OCI-LY3 (cell line): Measurements from ENCODE around the gene COL6A2.

Experiments used
- EZH2phosphoT487 ChIP-seq: fragments of 200-600 bp; shearing (Covaris generic); IDR thresholded peaks from 2 replicates; pipeline ENCODE4 v1.6.1; 2018; ENCODE audit warnings: antibody characterized with exemption, mixed run types, low read depth
- TF ChIP-seq, protein P1 (sequence below): fragments of 200-600, 300-600 bp; sonication (generic); IDR thresholded peaks from 2 replicates; pipeline ENCODE4 v1.5.1; 2014; ENCODE audit warnings: antibody characterized with exemption, low read length, low read depth

DNA sequence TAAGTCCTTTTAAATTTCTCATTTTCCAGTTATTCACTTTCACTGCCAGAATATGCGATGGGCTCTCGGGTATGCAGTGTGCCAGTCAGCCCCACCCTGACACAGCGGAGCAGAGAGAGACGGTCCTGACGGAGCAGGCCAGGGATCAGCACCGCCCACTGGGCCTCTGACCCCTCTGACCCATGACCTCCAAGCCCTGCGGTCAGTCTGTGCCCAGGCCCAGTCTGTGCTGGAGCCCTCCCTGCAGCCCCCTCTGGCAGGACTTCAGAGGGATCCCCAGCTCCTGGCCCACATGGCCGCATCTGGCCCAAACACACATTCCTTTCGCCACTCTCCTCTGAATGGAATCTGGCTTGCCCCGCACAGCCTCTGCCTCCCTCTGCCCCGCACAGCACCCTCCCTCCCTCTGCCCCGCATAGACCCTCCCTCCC, 43.4 kb upstream of the COL6A2 start:
- TF ChIP-seq, protein P1, sequence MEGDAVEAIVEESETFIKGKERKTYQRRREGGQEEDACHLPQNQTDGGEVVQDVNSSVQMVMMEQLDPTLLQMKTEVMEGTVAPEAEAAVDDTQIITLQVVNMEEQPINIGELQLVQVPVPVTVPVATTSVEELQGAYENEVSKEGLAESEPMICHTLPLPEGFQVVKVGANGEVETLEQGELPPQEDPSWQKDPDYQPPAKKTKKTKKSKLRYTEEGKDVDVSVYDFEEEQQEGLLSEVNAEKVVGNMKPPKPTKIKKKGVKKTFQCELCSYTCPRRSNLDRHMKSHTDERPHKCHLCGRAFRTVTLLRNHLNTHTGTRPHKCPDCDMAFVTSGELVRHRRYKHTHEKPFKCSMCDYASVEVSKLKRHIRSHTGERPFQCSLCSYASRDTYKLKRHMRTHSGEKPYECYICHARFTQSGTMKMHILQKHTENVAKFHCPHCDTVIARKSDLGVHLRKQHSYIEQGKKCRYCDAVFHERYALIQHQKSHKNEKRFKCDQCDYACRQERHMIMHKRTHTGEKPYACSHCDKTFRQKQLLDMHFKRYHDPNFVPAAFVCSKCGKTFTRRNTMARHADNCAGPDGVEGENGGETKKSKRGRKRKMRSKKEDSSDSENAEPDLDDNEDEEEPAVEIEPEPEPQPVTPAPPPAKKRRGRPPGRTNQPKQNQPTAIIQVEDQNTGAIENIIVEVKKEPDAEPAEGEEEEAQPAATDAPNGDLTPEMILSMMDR = no peak
- no peak for TF ChIP-seq EZH2phosphoT487
